Prostate gland (tissue), 1 donor: ENCODE measurements around the gene GCA.

Source experiments
- POLR2A ChIP-seq: fragments of 450-650 bp; IDR thresholded peaks from one replicate; pipeline ENCODE4 v1.6.1; 2016; ENCODE audit warnings: antibody characterized with exemption, mild to moderate bottlenecking
- POLR2AphosphoS5 ChIP-seq: sonication (generic); formaldehyde crosslinking; IDR thresholded peaks from one replicate; pipeline ENCODE4 v1.6.1; 2017; ENCODE audit warnings: antibody characterized with exemption

- TF ChIP-seq POLR2A (no peak), POLR2AphosphoS5 (no peak)
These were observed 3.1 kb upstream of the GCA start for GRCh38 chr2:162340822-162341221.
